ENCODE data around the gene CLEC10A. TPM values are rescaled to one million over a fixed set of nuclear protein-coding genes. Genes with fewer than 3 reads are reported as not detected.
"Not testable (repeated sequence)": the region's sequence is repeated elsewhere in the genome, so short reads cannot be mapped to it uniquely, and the experiment has no call there.

CLEC10A gene
- total RNA-seq, result 1 to 10 TPM in 2 of 4 donors, not detected in 2; 6.3 to 7.0 TPM

- H3K27me3 ChIP-seq, result peaks cover 1% of the 10 kb centered on the region
- no peaks in the 10 kb centered on the region for H3K4me1 ChIP-seq
- H3K4me3 ChIP-seq, result no peak within 1 kb of the TSS
- in situ Hi-C loops (cut with MboI; ENCODE audit: low pct_ligation_motif_present in 1 of 4, low pct_unique_long_range_greater_than_20kb in 1 of 4, low sequenced_read_pairs in 3 of 4) (no loop called here), intact Hi-C loops (cut with DNase I; ENCODE audit: low total_unique reads) (no loop called here)
- peak within 1 kb of the TSS in 3 of 4 donors; percentile 18 to 43 (median 21) for H3K27ac ChIP-seq
- no peak for DNase-seq
- no peak for TF ChIP-seq EP300 (IDR thresholded peaks at IDR 0.05; ENCODE audit: low read depth)
- H3K36me3 ChIP-seq, result no peaks in the 10 kb centered on the region
- no peaks in the 10 kb centered on the region for H3K9me3 ChIP-seq
- WGBS, 2 donors (ENCODE audit: low coverage in 1 of 2), result 70 to 71% methylated on average over 10 to 15 of the region's 15 CpGs
Observed at GRCh38 chr17:7079581-7080455, at the start of gene CLEC10A. Gene CLEC10A (minus strand): TSS chr17:7080251. CDS start chr17:7078812, 1,439 bp downstream.

- Histone ChIP-seq H3K4me3 (no peak overlapping the region), H3K27ac (no peak overlapping the region), H3K4me1 (no peaks in the 10 kb centered on the region), H3K9me3 (no peaks in the 10 kb centered on the region), H3K27me3 (peaks cover 16% of the 10 kb centered on the region), H3K36me3 (no peaks in the 10 kb centered on the region)
- in situ Hi-C loops (cut with MboI; ENCODE audit: low pct_ligation_motif_present in 1 of 4, low pct_unique_long_range_greater_than_20kb in 1 of 4, low sequenced_read_pairs in 3 of 4), result loop anchor here in 2 of 4 donors (25.0 kb wide), 1 partner anchor 217 kb away; no protein-coding TSS in a partner anchor
- 87 to 100% methylated on average over 1 to 8 of the region's 8 CpGs for WGBS, 2 donors (ENCODE audit: low coverage in 1 of 2)
- intact Hi-C loops (cut with DNase I; ENCODE audit: low total_unique reads), result no loop called here
- no peak for TF ChIP-seq EP300 (IDR thresholded peaks at IDR 0.05; ENCODE audit: low read depth)
- no peak for TF ChIP-seq POLR2A (IDR thresholded peaks at IDR 0.05)
- TF ChIP-seq POLR2AphosphoS5 (IDR thresholded peaks at IDR 0.05), result no peak
- TF ChIP-seq CTCF (IDR thresholded peaks at IDR 0.05), result no peak
- no peak for DNase-seq
Observed at GRCh38 chr17:7129311-7129710, 49.3 kb upstream of the CLEC10A start.

GRCh38 chr17:7128160-7128559 lies 48.1 kb upstream of the CLEC10A start:
- intact Hi-C loops (cut with DNase I; ENCODE audit: low total_unique reads), result no loop called here
- no peak for DNase-seq
- in situ Hi-C loops (cut with MboI; ENCODE audit: low pct_ligation_motif_present in 1 of 4, low pct_unique_long_range_greater_than_20kb in 1 of 4, low sequenced_read_pairs in 3 of 4), result loop anchor here in 2 of 4 donors (25.0 kb wide), 1 partner anchor 216 kb away; no protein-coding TSS in a partner anchor
- Histone ChIP-seq H3K4me1 (no peaks in the 10 kb centered on the region), H3K27me3 (peaks cover 16% of the 10 kb centered on the region), H3K9me3 (no peaks in the 10 kb centered on the region), H3K4me3 (no peak overlapping the region), H3K27ac (no peak overlapping the region), H3K36me3 (no peaks in the 10 kb centered on the region)
- TF ChIP-seq POLR2A (IDR thresholded peaks at IDR 0.05) (no peak), CTCF (IDR thresholded peaks at IDR 0.05) (no peak), POLR2AphosphoS5 (IDR thresholded peaks at IDR 0.05) (no peak), EP300 (IDR thresholded peaks at IDR 0.05; ENCODE audit: low read depth) (no peak)
- WGBS, 2 donors (ENCODE audit: low coverage in 1 of 2), result 50 to 58% methylated on average over 3 to 5 of the region's 5 CpGs

GRCh38 chr17:7127501-7127900 lies 47.5 kb upstream of the CLEC10A start:
- H3K4me3 ChIP-seq; H3K4me1 ChIP-seq; H3K36me3 ChIP-seq; intact Hi-C loops (cut with DNase I; ENCODE audit: low total_unique reads); H3K9me3 ChIP-seq; DNase-seq; H3K27ac ChIP-seq: not testable (repeated sequence)
- in situ Hi-C loops (cut with MboI; ENCODE audit: low pct_ligation_motif_present in 1 of 4, low pct_unique_long_range_greater_than_20kb in 1 of 4, low sequenced_read_pairs in 3 of 4), result loop anchor here in 2 of 4 donors (25.0 kb wide), 1 partner anchor 215 kb away; no protein-coding TSS in a partner anchor
- 96% methylated on average over 5 of the region's 5 CpGs; no CpG with 5 or more reads in 1 of the 2 donors for WGBS, 2 donors (ENCODE audit: low coverage in 1 of 2)
- peaks cover 16% of the 10 kb centered on the region for H3K27me3 ChIP-seq

- H3K9me3 ChIP-seq; H3K36me3 ChIP-seq; H3K27ac ChIP-seq; H3K4me1 ChIP-seq; H3K4me3 ChIP-seq; intact Hi-C loops (cut with DNase I; ENCODE audit: low total_unique reads); DNase-seq: not testable (repeated sequence)
- in situ Hi-C loops (cut with MboI; ENCODE audit: low pct_ligation_motif_present in 1 of 4, low pct_unique_long_range_greater_than_20kb in 1 of 4, low sequenced_read_pairs in 3 of 4), result loop anchor here in 2 of 4 donors (25.0 kb wide), 1 partner anchor 214 kb away; no protein-coding TSS in a partner anchor
- peaks cover 11% of the 10 kb centered on the region for H3K27me3 ChIP-seq
- 51 to 81% methylated on average over 6 to 12 of the region's 12 CpGs for WGBS, 2 donors (ENCODE audit: low coverage in 1 of 2)
Observed at GRCh38 chr17:7126386-7126785, 46.3 kb upstream of the CLEC10A start.

Data from transverse colon (tissue), 4 donors.